Stimulated activated CD8-positive, alpha-beta memory T cell treated with anti-CD3 and anti-CD28 coated beads, Interleukin-12 subunit alpha, Interleukin-12 subunit beta, amount 100 ng/mL, for 24 hours (primary cell): ENCODE measurements around the gene ALCAM.
A peak's percentile ranks its signal among the peaks of the same experiment; 100 is the strongest.

Source experiments
- DNase-seq: peaks from one replicate; pipeline ENCODE4 v3.0.0-alpha.2; 2020; ENCODE audit errors: extremely low read depth

ALCAM gene

DNA sequence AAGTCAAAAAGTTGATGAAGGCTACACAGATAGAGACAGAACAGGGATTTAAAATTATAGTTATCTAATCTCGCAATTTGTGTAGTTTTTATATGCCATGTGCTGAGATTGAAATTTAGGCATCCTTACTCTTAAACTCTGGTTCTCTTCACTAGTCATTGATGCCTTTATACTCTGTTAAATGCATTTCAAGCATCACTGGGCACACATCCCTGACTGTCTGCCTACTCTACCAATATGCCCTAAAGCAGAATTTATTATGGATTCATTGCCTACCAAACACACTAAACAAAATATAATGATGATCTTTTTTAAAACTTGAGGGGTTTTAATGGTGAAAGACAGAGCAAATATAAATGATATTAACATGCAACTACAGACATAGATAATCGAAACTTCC, 10.3 kb upstream of the ALCAM start:
- no peak for DNase-seq

DNA sequence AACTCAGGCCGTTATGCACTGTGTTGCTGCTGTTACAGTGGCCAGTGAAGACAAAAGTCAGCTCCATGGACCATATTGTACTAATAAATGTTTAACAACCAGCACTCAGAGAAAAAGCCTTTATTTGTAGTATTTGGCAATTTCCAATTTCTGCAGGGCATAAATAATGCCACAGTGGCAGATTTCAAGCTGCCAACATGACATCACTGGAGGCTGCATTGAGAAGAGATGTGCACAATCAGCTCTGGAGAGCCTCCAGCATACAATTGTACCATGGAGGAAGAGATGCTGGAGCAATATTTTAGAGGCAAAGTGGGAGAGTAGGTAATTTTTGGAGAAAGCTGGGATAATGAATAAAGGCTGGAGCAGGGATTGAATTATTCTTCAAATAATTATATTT, 9.7 kb upstream of the ALCAM start:
- no peak for DNase-seq

DNA sequence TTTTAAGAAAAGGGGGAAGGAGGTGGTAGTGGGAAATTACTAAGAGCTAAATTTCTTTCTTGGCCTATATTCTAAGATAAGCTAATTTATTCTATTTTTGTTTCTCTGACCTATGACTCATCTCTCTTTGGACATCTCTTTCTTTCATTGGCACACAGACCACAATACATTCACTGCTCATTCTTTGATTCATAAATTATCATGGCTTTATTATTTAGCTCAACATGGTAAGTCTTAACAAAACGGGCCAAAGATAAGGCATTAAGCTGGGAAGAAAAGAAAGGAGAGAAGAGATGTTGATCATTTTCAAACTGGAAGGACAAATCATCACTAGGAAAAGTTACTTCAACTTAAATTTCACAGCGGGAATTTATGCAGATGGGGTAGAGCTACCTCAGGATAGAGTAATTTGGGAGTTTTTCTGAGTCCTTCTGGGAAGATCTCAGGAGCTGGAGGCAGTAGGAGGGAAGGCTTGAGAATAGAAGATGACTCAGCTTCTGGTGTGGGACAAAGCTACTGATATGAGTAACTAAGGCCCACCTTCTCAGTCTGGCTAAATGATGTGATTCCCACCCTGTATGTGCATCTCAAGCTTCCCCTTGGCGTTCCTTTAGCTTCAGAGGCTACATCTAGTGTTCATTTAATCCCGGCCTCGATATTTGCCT, 7.5 kb upstream of the ALCAM start:
- no peak for DNase-seq

DNA sequence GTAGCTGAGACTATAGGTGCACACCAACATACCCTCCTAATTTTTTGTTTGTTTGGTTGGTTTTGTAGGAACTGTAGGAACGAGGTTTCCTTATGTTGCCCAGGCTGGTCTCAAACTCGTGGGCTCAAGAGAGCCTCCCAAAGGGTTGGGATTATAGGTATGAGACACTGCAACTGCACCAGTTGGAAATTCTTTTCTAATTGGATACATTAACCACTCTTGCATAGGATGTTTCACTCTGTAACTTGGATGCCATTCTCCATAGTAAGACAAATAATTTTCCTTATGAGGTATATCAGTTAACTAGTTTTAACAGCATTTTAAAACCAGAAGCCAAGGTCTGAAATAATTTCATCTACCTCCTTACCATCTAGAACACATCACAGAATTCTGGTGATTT, 6.7 kb upstream of the ALCAM start:
- DNase-seq: no peak

DNA sequence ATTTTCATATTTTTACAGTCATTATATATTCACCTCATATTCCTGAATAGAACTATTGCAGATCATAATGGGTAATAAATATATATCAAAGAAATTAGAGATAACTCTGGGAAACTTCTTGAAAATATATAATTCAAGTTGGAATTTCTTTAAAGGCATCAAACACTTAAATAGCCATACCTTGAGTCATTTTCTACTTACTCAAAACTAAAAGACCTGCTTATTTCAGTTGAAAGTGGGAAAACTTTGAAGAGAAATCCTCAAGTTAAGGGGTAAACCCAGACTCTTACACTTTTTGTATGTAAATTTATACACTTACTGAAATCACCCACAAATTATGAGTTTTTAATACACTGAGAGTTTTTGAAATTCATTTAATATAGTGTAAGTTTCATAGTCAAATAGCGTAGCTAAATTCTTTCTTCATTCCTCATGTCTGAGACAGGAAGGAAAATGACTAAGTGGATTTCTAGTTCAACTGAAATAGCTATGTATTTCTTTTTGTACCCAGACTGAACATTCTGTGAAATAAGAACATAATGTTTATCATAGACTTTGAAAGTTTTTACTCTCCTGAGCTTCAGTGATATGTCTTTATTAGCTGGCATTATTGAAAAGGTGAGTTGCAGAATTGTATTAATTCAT, 4.6 kb upstream of the ALCAM start:
- no peak for DNase-seq

DNA sequence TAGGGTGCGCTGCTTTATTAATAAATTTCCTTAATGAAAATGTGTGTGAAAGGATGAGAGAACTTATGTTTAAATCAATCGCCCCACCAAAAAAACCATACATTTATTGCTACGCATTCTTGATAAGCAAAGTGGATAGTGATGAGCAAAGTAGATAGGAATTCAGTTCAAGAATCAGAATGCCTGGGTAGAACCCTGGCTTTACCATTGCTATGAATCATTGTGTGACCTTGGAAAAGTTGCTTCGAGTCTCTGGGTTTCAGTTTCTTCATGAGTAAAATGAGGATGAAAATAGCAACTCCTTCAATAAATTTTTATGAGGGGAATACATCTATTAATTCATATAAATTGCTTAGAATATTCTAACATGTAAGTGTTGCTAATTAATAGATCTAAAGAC, 2.6 kb upstream of the ALCAM start:
- DNase-seq: no peak

DNA sequence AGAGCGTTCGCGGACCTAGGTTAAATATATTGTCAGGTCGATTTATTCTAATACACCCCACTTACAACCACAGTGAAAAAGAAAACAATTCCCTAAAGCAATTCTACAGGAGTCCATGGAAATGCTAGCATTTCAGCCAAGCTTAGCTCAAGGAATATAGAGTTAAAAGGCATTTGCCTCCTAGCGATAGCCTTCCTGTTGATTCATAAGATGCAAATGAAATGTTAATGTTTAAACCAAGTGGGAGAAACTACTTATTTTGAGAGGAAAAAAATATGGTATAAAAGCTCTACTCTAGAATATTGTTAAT, 1.7 kb upstream of the ALCAM start:
- DNase-seq: no peak

DNA sequence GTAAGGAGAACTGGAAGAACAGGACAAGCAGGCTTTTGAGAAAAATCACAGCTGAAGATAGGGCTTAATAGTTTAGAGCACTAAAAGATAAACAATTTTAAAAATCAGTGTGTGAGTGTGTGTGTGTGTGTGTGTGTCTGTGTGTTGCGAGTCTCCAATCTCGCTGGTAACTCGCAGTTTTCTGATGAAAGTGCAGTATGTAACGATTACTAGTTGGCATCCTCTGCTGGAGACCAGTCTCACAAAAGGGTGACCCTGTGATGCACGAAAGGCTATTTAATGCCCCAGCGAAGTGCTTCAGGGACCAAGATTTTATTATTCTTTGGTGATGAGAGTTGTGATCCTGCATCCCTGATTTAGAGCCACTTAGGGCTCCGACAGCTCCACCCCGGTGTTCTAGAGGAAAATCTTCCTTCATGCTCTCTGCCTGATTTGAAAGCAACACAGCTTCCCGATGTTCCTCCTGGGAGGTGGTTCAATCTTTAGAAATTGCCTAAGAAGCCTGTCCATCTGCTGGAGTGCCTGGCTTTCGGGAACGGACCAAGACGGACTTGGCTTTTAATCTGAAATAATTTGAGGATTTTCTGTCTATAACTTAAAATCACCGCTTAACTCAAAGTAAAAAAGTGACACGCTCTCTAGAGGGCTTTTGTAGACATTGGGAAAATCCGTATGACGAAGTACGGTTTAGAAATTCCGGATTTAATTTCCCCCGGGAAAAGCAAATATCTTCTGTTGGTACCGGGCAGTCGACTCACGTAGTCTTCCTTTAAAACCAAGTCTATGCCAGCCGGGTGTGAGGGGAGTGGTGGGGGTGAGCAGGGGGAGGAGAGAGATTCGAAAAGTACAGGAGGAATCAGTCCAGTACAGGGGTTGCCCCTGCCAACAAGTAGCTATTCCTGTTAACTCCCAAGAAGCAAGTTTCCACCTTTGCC, 1.1 kb upstream of the ALCAM start:
- DNase-seq: no peak

DNA sequence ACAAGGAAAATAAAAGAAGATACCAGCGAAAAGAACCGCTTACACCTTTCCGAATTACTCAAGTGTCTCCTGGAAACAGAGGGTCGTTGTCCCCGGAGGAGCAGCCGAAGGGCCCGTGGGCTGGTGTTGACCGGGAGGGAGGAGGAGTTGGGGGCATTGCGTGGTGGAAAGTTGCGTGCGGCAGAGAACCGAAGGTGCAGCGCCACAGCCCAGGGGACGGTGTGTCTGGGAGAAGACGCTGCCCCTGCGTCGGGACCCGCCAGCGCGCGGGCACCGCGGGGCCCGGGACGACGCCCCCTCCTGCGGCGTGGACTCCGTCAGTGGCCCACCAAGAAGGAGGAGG, 325 bp downstream of the ALCAM start:
- DNase-seq: no peak

DNA sequence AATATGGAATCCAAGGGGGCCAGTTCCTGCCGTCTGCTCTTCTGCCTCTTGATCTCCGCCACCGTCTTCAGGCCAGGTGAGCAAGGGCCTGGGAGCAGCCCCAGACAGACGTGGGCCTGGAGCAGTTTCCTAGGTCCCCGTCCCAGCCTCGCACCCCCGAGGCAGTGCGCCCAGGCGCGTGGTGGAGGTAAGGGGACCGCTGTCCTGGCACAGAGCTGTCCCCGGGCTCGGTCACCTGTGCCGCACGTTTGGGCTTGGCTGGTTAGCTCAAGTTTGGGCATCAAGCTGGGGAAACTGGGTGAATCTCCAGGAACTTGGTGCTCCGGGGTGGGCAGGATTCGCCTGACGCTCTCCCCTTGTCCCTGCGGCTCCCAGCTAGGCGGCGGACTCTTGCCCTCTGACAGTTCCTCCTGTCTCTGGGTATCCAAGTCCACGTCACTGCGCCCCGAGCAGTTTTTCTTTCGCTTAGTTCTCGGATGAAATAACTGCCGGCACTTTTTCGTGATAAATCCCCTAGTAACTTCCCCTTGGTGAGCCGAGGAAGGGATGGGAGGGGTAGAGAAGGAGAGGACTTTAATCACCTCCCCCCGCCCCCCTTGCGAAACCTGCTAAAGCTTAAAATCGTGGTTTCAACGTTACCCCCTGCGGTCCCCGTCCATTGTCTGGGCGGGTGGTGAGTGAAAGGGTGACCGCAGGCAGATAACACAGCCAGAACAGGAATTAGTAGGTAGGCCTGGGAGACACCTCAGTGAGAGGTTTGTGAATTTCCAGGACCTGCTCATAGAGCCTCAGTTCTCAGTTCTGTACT, 901 bp downstream of the ALCAM start:
- peak; percentile 58 for DNase-seq

DNA sequence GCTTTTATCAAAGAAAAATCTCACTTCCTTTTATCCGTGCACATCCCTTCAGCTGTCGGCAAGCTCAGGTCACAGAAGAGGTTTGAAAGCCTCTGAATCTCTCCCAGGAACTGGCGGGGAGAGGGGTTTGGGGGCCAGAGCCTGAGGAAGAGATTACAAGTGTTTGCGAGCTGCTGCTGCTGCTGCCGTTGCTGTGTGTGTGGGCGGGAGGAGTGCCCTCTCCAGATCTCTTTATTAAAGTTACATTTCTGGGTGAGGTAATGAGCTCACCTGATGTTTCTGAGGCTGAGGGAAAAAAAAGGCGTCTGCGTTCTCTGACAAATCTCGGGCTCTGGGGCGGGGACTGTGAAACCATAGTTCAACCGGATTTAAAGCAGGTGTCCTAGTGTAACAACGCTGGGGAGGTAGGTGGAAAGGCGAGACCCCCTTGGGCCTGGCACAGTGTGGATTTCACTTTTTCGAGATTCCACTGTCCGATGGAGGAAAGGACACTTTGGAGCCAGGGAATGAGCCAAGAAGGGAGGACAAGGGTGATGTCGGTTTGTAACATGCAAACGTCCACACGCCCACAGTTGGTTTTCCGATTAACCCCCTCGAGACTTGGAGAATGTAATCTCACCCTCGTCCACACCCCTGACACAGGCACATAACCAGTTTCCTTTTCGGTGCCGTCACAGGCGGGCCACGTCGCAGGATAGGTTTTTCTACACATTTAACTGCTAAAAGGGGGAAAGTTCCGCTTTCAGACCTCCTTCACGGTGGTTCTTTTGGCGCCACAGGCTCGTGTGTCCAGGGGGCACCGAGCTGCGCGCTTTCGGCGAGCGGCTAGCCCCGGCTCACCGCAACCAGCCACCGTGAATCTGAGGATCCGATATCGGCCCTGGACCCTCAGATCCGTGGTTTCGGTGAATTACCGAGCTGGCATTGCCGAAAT, 2.1 kb downstream of the ALCAM start:
- no peak for DNase-seq

DNA sequence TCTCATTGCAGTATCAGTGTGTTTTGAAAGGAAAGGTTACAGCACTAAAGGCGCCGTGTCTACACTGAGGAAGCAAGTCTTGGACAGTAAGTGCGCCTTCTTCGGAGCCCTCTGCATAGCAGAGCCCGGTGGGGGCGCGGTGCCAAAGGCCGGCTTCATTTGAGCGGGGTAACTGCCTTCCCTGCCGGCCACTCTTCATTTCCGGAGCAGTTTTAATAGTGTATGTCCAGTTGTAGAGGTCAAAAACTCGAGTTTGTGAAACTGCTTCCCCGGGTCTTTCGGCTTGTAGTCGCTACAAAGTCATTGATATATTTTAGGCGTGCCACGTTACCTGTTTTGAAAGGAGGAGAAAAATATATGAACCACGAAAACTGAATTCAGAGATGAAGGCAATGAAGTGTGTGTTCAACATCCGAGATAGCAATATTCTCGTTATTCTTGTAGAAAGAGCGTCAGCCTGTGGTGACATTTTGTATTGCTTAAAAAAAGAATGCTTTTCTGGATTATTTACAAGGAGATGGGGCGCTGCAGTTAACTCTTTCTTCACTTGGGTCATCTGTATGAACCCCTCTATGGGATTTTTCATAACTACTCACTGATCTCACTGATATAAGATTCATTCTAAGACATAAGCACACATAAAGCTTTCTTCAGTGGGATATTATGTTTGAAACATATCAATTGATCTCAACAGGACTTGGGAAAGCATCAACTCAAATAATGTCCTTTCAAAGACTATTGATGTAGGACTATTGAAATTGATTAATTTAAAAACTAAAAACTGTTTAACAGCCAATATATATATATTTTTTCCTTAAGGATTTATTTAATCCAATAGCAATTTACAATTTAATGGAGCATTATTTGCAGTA, 3.0 kb downstream of the ALCAM start:
- DNase-seq: no peak

DNA sequence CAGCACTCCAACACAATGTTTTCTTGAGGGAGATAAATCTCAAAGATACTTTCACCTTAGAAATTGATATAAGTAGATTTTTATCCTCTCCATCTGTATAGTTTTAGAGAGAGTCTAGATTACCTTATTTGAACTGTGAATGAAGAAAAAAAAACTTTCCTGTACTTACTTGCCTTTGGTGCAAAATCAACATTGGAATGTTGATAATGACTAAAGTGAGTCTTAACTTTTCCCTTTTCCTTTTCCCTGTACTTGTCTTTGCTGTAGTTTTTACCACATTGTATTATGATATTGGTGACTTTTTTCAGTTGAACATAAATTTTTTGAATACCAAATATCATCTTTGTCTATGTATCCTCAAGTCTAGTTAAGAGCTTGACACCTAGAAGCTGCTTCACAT, 6.7 kb downstream of the ALCAM start:
- no peak for DNase-seq

DNA sequence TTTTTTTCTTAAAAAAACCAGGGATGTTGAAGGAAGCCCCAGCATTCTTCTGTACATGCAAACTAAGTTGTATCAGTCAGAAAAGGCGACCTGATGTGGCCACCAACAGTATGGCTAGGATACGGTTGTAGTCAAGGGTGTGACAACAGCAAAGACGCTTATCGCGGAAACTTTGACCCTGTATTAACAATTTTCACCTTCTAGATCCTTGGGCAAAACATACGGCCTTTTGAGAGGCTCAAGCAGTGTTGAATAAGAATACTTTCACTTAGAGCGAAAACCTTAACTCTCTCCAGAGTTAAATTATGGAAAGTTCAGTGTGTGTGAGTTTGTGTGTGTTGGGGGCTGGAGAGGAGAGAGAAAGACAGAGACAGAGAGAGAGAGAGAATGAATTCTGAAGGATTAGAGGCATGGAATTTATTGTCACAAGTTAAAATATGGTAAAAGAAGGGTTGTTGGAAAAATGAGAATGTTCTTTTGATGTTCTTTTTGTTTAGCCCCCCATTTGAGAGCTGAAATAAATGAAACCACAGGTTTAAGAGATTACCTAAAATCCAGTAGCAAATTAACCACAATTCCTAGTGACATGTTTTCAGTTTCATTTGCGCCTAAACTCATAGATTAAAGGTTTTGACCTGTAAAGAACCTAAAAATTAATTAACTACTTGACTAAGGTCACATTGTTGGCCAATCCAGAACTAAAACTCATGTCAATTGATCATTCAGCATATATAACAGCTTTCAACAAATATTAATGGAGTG, 9.2 kb downstream of the ALCAM start:
- DNase-seq: no peak

DNA sequence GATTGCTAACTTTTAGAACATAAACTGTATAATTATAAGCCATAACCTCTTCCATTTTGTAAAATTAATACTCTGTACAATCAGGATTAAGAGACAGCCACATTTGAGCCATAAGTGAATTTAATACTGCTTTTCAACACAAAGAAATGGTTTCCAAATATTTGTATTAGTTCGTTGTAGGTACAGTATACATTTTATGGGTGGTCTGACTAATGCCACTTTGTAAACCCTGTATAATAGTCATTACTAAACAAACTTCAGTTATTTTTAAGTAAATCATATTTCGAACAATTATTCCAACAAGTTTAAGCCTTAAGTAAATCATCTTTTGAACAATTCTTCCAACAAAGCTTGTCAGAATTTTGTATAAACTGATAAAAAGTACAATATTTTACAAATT, 11.0 kb downstream of the ALCAM start:
- DNase-seq: no peak

DNA sequence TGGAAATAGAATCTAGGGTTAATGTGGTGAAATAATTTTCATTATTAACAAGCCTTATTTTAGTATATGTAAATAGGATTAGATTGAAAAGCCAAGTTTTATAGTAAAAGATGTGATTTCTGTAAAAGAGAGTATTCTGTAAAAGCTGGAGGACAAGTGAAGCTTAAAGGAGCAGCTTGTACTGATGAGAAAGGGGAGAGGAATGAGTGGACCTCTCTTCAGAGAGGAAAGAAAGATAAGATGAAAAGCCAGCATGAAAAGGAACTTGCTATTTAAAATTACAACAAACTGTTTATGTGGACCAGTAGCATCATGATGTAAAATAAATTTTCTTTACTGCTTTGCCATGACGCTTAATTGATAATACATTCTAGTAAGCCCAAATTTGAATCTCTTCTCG, 18.5 kb downstream of the ALCAM start:
- DNase-seq: no peak

DNA sequence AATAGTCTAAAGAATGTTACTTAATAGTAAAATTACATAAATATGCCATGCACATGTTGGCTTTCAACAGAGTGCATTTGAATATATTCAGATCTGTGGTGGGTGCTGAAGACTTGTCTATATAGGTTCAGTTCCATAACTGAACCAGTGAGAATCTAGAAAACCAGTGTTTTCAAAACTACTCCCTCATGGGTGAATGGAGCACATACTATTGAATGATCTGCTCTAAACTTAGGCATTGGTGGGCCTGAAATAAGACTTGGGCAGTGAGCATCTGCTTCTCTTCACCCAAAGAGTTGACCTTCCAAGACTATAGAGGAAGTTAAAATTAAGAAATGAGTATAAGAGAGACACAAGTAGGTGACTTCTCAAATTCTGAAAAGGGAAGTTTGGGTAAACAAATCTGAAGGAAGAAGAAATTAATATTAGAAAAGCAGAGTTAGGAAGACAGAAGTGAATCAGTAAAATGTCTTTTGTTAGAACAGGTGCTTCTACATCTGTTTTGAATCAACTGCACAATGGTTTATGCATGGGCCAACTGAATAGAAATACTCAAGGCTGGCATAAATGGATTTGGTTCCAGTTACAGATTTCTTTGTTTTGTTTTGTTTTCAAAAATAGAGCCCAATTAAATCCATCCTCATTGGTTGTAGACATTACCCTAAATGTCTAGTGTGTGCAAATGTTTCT, 19.3 kb downstream of the ALCAM start:
- no peak for DNase-seq

DNA sequence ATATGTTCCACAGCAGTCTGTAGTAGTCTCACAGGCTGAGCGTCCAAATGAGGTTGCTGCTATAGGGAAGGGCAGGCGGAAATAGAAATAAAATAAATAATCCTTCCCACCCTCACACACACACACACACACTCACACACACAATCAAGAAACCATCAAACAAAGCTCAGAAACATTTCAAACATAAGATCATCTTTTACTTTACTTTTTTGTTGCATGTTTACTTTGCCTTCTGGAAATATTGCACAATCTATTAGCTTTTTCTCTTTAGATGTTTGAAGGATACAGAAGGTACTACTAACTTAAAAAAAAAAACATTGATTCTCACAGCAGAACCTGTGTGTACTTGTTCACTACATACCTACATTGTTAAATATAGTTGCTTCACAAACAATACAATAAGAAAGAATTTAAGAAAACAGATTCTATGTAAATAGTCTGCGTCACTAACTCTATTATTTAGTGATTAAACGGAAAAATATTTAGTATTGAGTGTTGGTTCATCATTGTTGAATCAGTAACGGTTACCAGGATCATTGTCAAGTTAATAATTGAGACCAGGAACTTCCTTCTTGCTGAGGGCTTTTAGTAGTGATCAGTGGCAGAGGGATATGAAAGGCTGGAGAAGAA, 20.5 kb downstream of the ALCAM start:
- no peak for DNase-seq
